Peyer's patch (tissue), 4 donors: ENCODE measurements around the gene DNAI7.

Experiments
- POLR2A ChIP-seq, 2 donors: fragments of 450-650 bp; IDR thresholded peaks; one replicate each; pipeline ENCODE4 v1.5.1; 2017; ENCODE audit warnings: antibody characterized with exemption in 2 of 2, mild to moderate bottlenecking in 2 of 2, moderate library complexity in 2 of 2
- TF ChIP-seq, protein P1 (sequence below), 6 experiments: fragments of 450-650 bp in 4 of 6; fragments of 200-600 bp in 2 of 6; sonication (generic) in 1 of 6; IDR thresholded peaks; one replicate each; pipeline ENCODE4 v1.5.1; 2017 to 2019; ENCODE audit warnings: antibody characterized with exemption in 6 of 6, mild to moderate bottlenecking in 3 of 6, moderate library complexity in 1 of 6

DNA sequence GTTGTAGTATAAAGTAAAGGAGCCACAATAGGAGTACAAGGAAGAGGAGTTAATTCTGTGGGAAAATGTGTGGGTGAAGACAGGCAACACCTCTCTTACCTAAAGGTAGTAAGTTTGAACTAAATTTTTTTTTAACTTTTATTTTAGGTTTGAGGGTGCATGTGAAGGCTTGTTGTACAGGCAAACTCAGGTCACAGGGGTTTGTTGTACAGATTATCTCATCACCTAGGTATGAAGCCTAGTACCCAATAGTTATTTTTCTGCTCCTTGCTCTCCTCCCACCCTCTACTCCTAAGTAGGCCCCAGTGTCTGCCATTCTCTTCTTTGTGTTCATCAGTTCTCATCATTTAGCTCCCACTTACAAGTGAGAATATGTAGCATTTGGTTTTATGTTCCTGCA lies 70.5 kb downstream of the DNAI7 start:
- TF ChIP-seq POLR2A (IDR thresholded peaks at IDR 0.05), result no peak
- TF ChIP-seq, protein P1, sequence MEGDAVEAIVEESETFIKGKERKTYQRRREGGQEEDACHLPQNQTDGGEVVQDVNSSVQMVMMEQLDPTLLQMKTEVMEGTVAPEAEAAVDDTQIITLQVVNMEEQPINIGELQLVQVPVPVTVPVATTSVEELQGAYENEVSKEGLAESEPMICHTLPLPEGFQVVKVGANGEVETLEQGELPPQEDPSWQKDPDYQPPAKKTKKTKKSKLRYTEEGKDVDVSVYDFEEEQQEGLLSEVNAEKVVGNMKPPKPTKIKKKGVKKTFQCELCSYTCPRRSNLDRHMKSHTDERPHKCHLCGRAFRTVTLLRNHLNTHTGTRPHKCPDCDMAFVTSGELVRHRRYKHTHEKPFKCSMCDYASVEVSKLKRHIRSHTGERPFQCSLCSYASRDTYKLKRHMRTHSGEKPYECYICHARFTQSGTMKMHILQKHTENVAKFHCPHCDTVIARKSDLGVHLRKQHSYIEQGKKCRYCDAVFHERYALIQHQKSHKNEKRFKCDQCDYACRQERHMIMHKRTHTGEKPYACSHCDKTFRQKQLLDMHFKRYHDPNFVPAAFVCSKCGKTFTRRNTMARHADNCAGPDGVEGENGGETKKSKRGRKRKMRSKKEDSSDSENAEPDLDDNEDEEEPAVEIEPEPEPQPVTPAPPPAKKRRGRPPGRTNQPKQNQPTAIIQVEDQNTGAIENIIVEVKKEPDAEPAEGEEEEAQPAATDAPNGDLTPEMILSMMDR (IDR thresholded peaks at IDR 0.05), result no peak
